Activated CD8-positive, alpha-beta memory T cell treated with anti-CD3 and anti-CD28 coated beads, Interleukin-2, amount 50 U/mL, for 24 hours (primary cell): ENCODE data around the gene RNF6.

Experiments
- DNase-seq: peaks from one replicate; pipeline ENCODE4 v3.0.0-alpha.2; 2020; ENCODE audit errors: extremely low read depth

The RNF6 gene

DNA sequence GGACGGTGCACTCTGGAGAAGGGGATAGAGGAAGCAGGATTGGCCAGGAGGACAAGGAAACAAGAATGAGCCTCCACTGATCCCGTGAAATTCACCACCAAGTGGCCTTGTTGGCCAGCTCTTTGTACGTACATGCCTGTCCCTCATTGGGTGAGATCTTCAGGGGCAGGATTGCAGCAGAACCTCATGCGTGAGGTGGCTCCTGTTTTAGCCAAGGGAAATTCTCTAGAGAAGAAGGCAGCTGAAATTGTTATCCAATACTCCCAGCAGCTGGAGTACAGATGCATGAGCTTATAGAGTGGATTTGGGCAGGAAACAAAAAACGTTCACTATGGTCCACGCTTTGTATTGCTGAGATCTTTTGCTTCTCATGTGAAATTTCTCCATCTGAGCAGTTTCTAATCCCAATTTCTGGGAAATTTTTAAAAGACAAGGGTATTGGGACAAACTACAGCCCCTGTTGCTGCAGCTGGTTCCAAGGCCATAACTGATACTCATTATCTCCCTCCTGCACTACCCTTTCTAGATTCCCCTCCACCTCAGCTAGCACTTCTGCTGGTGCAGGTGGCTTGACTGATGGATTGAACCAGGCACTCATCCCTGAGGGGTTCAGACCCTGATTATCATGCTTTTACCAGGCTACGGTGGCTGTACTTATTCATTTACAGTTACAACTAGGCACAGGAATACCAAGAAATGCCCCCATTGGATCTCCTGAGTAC, 3.9 kb upstream of the RNF6 start:
- DNase-seq, result no peak

DNA sequence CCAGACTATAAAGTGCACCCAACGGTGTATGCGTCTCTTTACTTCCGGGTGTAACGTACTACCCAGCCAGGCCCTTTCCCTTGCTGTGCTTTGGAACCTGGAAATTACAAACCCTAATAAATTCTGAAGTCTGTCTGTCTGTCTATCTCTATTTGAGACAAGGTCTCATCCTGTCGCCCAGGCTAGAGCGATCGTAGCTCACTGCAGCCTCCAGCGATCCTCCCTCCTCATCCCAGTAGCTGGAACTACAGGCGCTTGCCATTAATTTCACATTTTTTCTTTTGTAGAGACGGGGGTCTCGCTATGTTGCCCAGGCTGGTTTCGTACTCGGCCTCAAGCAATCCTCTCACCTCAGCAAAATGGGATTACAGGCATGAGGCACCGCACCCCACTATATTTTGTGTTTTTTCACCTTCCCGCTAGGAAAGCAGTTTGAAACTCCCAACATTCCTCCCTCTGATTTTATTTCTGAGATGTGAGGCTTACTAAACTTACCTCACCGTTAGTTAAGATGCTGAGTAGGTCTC, 469 bp upstream of the RNF6 start:
- DNase-seq, result no peak

DNA sequence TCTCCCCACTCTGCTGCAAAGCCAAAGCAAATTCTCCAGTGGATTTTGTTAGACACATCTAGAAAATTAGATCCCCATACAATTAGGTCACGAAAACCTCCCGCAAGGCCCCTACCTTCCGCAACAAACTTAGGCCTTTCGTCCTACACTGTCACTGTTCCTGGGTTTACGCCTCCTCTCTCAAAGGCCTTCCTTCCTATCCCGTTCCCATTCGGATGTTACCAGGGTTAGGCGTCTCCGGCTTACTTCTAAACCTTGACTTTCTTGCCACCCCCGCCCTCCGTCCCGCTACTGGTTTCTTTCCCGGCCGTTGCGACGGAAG, 754 bp downstream of the RNF6 start:
- no peak for DNase-seq

DNA sequence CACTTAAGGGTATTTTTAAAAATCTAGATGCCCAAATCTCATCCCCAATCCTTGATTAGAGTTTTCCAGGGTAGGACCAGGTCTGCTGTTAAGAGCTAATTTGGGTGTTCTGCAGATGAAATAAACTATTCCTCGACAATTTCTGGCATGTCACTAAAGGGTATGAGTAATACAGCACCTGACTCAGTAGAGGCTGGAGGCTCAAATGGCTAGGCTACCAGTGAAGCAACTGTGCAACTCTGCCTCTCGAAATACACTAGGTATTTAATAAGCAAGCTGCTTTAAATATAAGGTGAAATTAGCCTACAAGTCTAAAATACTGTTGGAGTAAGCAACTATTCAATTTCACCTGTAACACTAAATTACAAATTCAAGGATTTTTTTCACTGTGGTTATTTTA, 1.5 kb downstream of the RNF6 start:
- DNase-seq, result no peak

DNA sequence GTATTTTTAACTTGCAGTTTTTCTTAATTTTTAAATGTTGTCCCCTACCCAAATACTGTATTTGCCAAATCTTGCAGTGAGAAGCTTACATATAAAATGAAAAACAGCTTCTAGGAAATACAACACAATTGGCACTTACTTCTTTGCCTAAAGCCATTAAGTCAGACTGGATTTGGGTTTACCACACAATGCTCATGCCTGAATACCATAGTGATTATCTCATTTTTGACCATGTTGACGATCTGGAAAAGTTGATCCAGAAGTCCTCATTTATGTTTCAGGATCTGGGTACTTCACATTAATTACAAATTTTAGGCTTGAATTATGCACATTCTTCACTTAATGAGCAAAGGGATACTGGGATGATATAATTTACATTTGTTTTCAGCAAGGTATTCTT, 2.4 kb downstream of the RNF6 start:
- no peak for DNase-seq

DNA sequence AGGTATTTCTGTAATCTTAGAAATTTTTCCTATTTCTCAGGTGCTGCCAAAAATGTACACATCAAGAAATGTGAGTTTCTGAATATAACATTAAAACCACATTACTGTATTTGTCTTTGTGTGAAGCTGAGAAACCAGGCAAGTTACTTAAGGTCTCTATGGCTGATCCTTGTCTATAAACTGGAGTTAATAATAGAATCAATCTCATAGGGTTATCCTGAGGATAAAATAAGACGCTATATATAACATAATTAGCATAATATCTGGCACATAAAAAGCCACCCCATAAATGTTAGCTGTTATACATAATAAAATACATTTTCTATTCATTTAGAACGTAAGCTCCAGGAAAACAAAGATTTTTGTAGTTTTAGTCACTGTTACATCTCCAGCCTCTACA, 6.1 kb downstream of the RNF6 start:
- no peak for DNase-seq

DNA sequence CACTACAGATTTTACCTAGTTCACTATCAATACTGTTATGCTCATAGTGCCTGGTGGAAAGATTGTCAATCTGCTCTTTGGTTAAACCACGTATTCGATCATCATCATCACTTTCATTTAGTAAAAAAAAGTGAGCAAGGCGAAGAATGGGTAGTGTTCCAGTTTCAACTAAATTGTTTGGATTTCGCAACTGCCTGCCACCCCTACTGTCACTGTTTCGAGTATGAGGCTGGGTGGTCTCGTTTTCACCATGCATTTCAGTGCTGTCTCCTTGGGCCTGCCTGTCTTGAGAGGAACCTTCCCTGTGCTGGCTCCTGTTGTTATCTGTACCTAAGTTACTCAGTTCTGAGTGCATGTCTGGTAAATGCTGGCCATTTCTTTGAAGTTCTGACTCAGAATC, 8.1 kb downstream of the RNF6 start:
- no peak for DNase-seq

DNA sequence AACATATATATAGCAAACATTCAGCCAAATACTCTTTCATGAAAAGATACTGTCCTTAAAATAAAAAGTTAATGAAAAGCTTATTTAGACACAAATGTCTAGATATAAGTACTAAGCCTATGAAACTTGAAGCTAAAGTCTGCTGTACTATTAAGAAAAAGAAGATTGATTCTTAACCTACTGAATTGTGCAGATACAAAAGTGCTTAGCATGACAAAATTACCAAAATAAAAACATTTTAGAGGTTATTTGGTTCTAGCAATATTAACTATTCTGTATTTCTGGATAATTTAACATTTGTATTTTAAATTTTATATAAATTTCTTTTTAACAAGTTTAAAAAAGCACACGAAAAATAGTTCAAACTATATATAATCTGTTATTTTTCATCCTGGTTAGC, 8.8 kb downstream of the RNF6 start:
- DNase-seq, result no peak

DNA sequence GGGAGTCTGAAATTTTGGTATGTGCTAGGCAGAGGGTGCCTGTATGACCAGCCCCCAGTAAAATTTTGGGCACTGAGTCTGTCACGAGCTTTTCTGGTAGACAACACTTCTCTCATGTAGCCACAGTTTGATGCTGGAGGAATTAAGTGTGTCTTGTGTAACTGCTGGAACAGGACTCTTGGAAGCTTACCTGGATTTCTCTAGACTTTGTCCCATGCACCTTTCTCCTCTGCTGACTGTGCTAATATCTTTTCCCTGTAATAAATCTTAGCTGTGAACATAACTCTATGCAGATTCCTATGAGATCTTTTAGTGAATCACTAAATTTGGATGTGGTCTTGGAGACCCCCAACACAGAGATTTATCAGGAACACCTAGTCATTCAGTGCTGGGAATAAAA, 13.8 kb downstream of the RNF6 start:
- DNase-seq, result no peak

DNA sequence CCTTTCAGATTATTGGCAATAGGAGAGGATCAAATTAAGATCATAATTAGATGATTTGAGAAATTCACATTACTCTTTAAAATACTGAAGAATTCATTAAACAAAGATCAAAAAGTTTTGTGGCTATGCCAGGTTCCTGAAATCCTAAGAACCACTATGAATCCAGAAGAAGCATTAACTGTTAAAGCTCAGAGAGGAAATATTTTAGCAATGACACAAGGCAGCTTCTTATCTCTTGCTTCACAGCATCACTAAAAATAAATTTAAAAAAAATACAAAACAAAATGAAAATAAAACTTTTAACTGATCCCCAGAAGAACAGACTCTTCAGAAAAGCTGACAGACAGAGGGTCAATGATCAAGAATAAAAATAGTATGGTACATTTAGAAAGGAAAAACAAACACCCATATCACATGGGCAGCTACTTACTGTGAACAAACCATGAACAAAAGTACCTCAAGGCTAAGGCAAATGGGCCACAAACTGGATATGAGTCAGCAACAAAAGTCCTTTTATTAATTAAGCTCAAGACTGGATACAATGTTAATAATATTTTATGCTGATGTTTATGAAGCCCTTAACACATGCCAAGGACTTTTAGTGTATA, 19.6 kb downstream of the RNF6 start:
- no peak for DNase-seq

DNA sequence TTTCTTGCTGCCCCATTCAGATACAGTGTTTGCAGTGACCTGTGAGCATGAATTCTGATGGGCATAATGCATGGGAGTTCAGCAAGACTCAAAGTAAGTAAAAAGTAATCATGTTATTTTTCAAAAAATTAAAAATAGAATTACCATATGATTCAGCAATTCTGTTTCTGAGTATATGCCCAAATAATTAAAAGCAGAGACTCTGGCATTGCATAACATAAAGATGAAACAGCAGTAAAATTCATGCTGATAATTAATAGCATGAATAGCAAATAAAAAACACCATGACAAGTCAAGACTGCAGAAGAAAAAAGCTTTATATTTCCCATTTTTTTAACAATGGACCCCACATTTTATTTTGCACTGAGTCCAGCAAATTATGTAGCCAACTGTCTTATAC, 21.3 kb downstream of the RNF6 start:
- no peak for DNase-seq

DNA sequence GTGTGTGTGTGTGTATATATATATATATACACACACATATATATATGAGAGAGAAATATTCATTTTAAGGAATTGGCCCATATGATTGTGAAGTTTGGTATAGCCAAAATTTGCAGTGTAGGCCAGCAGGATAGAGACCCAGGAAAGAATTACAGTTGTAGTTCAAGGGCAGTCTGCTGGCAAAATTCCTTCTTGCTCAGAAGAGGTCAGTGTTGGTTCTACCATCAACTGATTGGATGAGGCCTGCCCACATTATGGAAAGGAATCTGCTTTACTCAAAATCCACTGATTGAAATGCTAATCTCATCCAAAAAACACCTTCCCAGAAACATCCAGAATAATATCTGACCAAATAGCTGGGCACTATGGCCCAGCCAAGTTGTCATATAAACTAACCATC, 24.0 kb downstream of the RNF6 start:
- DNase-seq, result no peak

DNA sequence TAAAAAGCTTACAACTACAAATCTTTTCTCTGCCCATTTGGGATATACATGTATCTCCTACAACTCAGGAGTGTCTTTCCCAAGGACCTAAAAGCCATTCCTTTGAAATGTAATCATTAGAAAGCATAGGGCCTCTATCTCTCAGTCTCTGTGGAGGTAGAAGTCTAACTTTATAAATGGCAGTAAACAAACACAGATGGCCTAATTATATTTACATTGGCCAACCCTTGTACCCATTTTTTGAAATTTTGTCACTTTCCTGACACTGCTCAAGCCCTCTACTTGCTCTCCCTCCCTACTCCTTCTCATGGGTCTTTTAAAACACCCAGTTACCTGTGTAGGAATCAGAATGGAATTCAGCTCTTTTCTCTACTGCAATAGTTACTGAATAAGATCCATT, 24.8 kb downstream of the RNF6 start:
- DNase-seq, result no peak

DNA sequence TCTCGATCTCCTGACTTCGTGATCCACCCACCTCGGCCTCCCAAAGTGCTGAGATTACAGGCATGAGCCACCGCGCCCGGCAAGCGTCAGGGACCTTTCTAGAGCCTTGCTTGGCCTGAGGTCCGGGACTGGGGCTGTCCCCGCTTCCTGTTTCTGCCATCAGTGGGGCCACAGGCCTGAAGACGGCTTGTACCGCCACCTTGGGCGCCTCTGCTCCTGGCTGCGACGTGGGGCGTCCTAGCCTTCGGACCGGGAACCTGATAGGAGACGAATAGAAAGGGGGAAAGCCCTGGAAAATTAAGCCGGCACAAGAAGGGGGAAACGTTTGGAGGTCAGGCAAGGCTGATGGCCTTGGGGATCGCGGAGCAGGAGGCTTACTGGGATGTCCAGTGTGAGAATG, 35.1 kb downstream of the RNF6 start:
- no peak for DNase-seq

DNA sequence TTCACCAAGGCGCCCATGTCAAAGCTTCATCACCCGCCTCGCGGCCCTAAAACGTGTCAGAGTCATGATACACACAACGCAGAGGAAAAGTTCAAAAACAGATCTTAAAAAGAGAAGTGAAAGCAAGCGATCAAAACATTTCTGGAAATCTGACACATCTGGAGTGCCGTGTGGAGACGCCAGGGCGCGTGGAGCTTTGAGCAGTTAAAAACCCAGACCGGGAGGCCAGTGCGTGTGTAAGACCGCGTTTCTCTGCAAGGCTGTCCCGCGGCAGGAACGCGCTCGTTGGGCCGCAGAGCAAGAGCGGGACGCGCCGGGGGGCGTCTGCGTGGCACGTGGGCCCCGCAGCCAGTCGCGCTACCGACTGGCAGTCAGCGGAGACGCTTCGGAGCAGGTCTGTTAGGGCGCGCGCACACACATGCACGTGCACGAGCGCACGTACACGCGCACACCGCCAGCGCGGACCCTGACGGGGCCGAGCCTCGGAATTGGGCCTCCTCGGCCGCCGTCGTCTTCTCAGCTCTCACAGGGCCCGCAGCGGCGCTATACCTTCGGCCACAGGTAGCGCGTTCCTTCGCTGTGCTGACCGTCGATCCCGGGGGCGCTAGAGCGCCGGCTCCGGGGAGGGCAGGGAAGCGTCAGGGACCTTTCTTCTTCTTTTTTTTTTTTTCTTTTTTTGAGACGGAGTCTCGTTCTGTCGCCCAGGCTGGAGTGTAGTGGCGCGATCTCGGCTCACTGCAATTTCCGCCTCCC, 35.8 kb downstream of the RNF6 start:
- peak; percentile 65 for DNase-seq

DNA sequence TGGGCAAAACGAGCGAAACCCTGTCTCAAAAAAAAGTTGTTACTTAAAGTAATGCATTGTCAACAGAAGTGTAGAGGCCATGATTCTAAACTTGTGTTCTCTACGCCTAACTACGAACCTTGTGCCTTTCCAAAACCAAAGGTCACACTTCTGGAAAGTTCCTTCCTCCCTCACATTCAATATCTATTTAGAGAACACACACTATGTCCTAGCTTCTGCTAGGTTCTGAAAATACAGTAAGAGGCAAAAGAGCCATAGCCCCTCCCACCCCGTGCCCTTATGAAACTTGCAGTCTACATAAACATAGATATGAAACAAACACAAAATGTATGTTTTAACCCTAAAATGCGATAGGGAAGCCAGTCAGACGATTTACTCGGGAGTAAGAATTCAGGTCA, 36.4 kb downstream of the RNF6 start:
- DNase-seq, result no peak

DNA sequence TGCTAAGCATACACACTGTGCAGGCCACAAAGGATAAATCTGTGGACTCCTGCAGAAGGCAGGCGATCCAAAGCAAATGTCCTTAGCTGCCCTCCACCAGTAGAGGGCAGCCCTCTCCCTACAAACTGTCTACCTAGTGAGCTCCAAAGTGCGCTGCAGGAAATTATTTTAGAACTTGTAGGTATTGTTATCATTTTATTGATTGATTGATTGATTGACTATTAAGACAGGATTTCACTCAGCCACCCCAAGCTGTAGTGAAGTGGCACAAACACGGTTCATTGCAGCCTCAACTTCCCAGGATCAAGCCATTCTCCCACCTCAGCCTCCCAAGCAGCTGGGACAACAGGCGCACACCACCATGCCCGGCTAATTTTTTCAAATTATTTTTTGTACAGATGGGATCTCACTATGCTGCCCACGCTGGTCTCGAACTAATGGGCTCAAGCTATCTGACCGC, 37.3 kb downstream of the RNF6 start:
- peak; percentile 21 for DNase-seq

DNA sequence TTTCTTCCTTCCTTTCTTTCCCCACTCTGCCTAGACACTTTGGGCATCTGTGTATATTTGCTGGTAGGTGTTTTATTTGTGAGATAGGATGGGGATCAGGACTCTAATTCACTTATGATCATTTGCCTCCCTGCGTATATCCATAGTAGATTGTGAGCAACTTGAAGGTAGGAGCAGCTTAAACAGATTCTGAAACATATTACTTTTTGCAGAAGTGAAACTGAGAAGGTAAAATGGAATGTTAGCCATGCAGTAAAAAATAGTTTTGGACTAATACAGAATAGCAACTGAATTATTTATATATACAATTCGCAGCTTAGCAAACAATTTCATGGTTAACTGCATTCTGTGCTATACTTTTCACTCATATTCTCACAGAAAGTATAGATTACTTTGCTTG, 38.7 kb downstream of the RNF6 start:
- DNase-seq, result no peak

DNA sequence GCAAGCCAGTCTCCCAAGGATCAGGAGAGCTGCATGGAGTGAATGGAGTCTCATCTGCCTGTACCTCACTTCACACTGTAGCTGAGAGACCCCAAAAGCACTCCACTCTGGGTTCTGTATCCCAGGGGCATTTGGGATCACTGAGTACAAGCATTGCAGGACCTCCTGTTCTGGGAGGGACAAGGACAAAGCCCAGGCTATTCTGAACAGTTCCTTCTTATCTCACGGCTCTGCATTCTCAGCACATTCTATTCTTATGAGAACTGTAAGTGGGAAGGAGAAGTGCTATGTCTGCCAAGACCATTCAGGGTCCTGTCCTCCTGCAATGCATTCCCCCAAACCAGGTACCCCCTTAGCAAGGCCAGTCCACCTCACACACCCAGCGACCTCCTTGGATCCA, 42.8 kb downstream of the RNF6 start:
- no peak for DNase-seq

DNA sequence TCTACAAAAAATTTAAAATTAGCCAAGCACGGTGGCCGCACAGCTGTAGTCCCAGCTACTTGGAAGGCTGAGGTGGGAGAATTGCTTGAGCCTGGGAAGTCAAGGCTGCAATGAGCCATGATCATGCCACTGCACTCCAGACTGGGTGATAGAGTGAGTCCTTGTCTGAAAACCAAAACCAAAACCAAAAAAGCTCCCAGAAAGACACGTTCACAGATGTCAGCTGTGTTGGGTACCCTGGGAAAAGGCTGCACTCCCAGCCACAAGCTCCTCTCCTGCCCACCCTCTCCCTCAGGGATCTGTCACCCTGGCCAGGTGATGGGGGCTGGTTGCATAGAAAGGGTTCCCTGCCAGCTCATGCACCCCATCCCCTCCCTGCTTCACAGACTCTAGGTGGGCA, 53.3 kb downstream of the RNF6 start:
- DNase-seq, result no peak

DNA sequence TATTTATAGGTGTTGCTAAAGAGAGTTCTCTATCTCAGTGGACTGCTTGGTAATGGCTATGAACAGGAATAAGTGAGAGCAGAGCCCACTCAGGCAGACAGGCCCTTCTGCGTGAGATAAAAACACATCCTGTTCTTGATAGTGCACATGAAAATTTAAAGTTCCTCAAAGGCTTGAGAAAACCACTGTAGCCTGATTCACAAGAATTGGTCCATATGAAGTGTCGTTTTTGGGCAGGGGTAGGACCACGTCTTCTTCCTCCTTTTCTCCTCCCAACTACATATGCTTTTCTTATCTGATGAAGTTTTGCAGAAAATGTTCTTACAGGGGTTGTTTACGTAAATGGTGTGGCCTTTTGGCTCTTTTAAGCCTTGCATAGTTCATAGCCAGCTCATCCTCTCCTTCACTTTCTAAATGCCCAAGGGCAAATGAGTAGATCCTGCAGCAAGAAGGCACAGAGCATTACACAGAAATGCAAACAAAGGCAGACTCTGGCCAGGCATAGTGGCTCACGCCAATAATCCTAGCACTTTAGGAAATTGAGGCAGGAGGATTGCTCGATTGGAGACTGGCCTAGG, 53.8 kb downstream of the RNF6 start:
- DNase-seq, result no peak

DNA sequence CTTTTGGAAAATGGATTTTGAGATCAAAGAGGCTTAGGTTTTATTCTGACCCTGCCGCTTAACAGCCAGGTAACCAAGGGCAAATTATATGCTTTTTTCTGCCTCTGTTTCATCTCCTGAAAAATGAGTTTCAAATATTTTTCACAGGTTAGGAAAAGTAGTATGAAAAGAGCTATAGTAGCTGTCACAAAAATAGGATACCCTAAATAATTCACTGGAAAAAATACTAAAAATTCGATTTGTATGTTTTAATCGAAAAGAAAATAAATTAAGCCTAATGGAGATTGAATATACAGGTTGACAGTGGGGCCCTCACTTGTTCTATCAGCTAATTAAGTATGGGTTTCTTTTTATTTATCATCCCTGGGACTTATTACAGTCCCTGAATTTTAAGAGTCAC, 58.3 kb downstream of the RNF6 start:
- DNase-seq, result no peak
